ENCODE results near the gene FBP2.

- no peak for TF ChIP-seq CTCF (IDR thresholded peaks at IDR 0.05)
- no peak for TF ChIP-seq POLR2A (IDR thresholded peaks at IDR 0.05)
Measured at GRCh38 chr9:94642501-94642900, 48.9 kb upstream of the FBP2 start.

Measured in vagina (tissue), 2 donors.